Activated T-cell treated with anti-CD3 and anti-CD28 coated beads, Interleukin-2, amount 50 U/mL, for 72 hours (primary cell): ENCODE results near the gene COX17. TPM values are rescaled to one million over a fixed set of nuclear protein-coding genes. Genes with fewer than 3 reads are reported as not detected.
A peak's percentile ranks its signal among the peaks of the same experiment; 100 is the strongest.

Experiments
- ATAC-seq, 2 donors: fragments of 150-1000 bp; cut with Tn5 transposase; replicated peaks in 1 of 2; 2 replicates each; pipeline ENCODE4 v1.10.0; 2021; ENCODE audit warnings: moderate library complexity in 2 of 2, mild to moderate bottlenecking in 1 of 2
- DNase-seq, 2 donors: peaks; one replicate each; pipeline ENCODE4 v3.0.0; 2021 to 2022; ENCODE audit warnings: mixed read lengths in 1 of 2
- H3K27ac Mint-ChIP-seq: one replicate; pipeline ENCODE4 v1.8.0; 2022; ENCODE audit warnings: mild to moderate bottlenecking, moderate library complexity, mixed read lengths
- H3K27me3 Mint-ChIP-seq: one replicate; pipeline ENCODE4 v1.8.0; 2022; ENCODE audit warnings: low read depth, mixed read lengths
- H3K36me3 Mint-ChIP-seq, 2 donors: one replicate each; pipeline ENCODE4 v1.8.0; 2022; ENCODE audit warnings: mixed read lengths in 2 of 2, mild to moderate bottlenecking in 1 of 2; ENCODE audit not compliant: insufficient read depth in 2 of 2
- H3K4me1 Mint-ChIP-seq: one replicate; pipeline ENCODE4 v1.8.0; 2022; ENCODE audit warnings: low read depth, mixed read lengths
- H3K4me3 Mint-ChIP-seq, 2 donors: one replicate each; pipeline ENCODE4 v1.8.0; 2022; ENCODE audit warnings: mild to moderate bottlenecking in 2 of 2, mixed read lengths in 2 of 2, moderate library complexity in 2 of 2
- H3K9me3 Mint-ChIP-seq, 2 donors: one replicate each; pipeline ENCODE4 v1.8.0; 2022; ENCODE audit warnings: mixed read lengths in 2 of 2
- total RNA-seq, 2 donors: library from RNA; stranded (reverse); gene quantifications; one replicate each; pipeline ENCODE4 v1.2.3, GENCODE V29; 2022

The COX17 gene
- total RNA-seq, 2 donors from 2014 or later: 58.5 to 63.9 TPM

GRCh38 chr3:119647843-119648575 is 29.2 kb downstream of the COX17 start:
- Mint-ChIP-seq H3K27ac (no peak overlapping the region), H3K36me3 (no peaks in the 10 kb centered on the region), H3K4me1 (peaks cover 11% of the 10 kb centered on the region), H3K27me3 (no peaks in the 10 kb centered on the region), H3K9me3 (no peaks in the 10 kb centered on the region), H3K4me3 (no peak overlapping the region)
- no peak for DNase-seq
- no peak for ATAC-seq

- ATAC-seq (no peak), DNase-seq (no peak)
- Mint-ChIP-seq H3K27me3 (no peaks in the 10 kb centered on the region), H3K4me1 (peaks cover 20% of the 10 kb centered on the region), H3K4me3 (no peak overlapping the region), H3K27ac (no peak overlapping the region), H3K36me3 (no peaks in the 10 kb centered on the region), H3K9me3 (no peaks in the 10 kb centered on the region)
Observed at GRCh38 chr3:119647171-119647570, 30.0 kb downstream of the COX17 start.

GRCh38 chr3:119645813-119646212 is 31.4 kb downstream of the COX17 start:
- ATAC-seq: no peak
- Mint-ChIP-seq H3K4me1 (peaks cover 22% of the 10 kb centered on the region), H3K27ac (no peak overlapping the region), H3K36me3 (peaks cover 2 to 7% of the 10 kb centered on the region in 2 donors), H3K9me3 (no peaks in the 10 kb centered on the region), H3K4me3 (no peak overlapping the region), H3K27me3 (no peaks in the 10 kb centered on the region)
- no peak for DNase-seq

GRCh38 chr3:119644481-119644880 is 32.7 kb downstream of the COX17 start:
- ATAC-seq: no peak
- H3K36me3 Mint-ChIP-seq: peaks cover 5 to 17% of the 10 kb centered on the region in 2 donors
- DNase-seq: no peak

GRCh38 chr3:119643528-119643927 is 33.7 kb downstream of the COX17 start:
- peaks cover 2 to 3% of the 10 kb centered on the region in 2 donors for H3K9me3 Mint-ChIP-seq
- peak overlapping the region in 1 of 2 donors; percentile 42 for H3K4me3 Mint-ChIP-seq
- no peak for DNase-seq
- H3K36me3 Mint-ChIP-seq: peaks cover 5 to 17% of the 10 kb centered on the region in 2 donors
- no peaks in the 10 kb centered on the region for H3K27me3 Mint-ChIP-seq
- H3K4me1 Mint-ChIP-seq: peaks cover 40% of the 10 kb centered on the region
- H3K27ac Mint-ChIP-seq: peak overlapping the region; percentile 39
- ATAC-seq: no peak

More at GRCh38 chr3:119644481-119644880, 32.7 kb downstream of the COX17 start:
- peaks cover 30% of the 10 kb centered on the region for H3K4me1 Mint-ChIP-seq
- peaks cover 2 to 3% of the 10 kb centered on the region in 2 donors for H3K9me3 Mint-ChIP-seq
- no peak overlapping the region for H3K4me3 Mint-ChIP-seq
- no peak overlapping the region for H3K27ac Mint-ChIP-seq
- no peaks in the 10 kb centered on the region for H3K27me3 Mint-ChIP-seq

- Mint-ChIP-seq H3K27ac (peak overlapping the region; percentile 39), H3K9me3 (peaks cover 2 to 3% of the 10 kb centered on the region in 2 donors), H3K27me3 (no peaks in the 10 kb centered on the region), H3K36me3 (peaks cover 5 to 17% of the 10 kb centered on the region in 2 donors), H3K4me3 (peak overlapping the region in 1 of 2 donors; percentile 42), H3K4me1 (peaks cover 46% of the 10 kb centered on the region)
- ATAC-seq: peak; percentile 22 to 31
- DNase-seq: peak in 1 of 2 donors; percentile 19
Observed at GRCh38 chr3:119642746-119643473, 34.3 kb downstream of the COX17 start.

GRCh38 chr3:119641416-119641815 is 35.8 kb downstream of the COX17 start:
- DNase-seq (no peak), ATAC-seq (no peak)
- Mint-ChIP-seq H3K9me3 (peaks cover 4 to 5% of the 10 kb centered on the region in 2 donors), H3K27me3 (no peaks in the 10 kb centered on the region), H3K36me3 (peaks cover 9 to 19% of the 10 kb centered on the region in 2 donors), H3K4me3 (no peak overlapping the region), H3K4me1 (peaks cover 51% of the 10 kb centered on the region), H3K27ac (no peak overlapping the region)

- H3K9me3 Mint-ChIP-seq: peaks cover 4 to 5% of the 10 kb centered on the region in 2 donors
- peaks cover 9 to 19% of the 10 kb centered on the region in 2 donors for H3K36me3 Mint-ChIP-seq
- ATAC-seq: peak; percentile 48 to 50
- H3K4me3 Mint-ChIP-seq: peak overlapping the region; percentile 55 to 69
- H3K27me3 Mint-ChIP-seq: no peaks in the 10 kb centered on the region
- peak; percentile 51 for DNase-seq
- peaks cover 51% of the 10 kb centered on the region for H3K4me1 Mint-ChIP-seq
- H3K27ac Mint-ChIP-seq: peak overlapping the region; percentile 97
Observed at GRCh38 chr3:119639494-119640350, 37.5 kb downstream of the COX17 start.

- Mint-ChIP-seq H3K36me3 (peaks cover 9 to 19% of the 10 kb centered on the region in 2 donors), H3K9me3 (peaks cover 4 to 5% of the 10 kb centered on the region in 2 donors), H3K4me3 (peak overlapping the region; percentile 55 to 69), H3K27me3 (no peaks in the 10 kb centered on the region), H3K4me1 (peaks cover 38% of the 10 kb centered on the region), H3K27ac (peak overlapping the region; percentile 97)
- peak; percentile 28 for DNase-seq
- ATAC-seq: peak; percentile 46 to 47
Observed at GRCh38 chr3:119637679-119638477, 39.3 kb downstream of the COX17 start.

GRCh38 chr3:119636891-119637611 is 40.2 kb downstream of the COX17 start:
- DNase-seq (no peak), ATAC-seq (no peak)
- no peaks in the 10 kb centered on the region for H3K27me3 Mint-ChIP-seq
- peaks cover 4 to 5% of the 10 kb centered on the region in 2 donors for H3K9me3 Mint-ChIP-seq
- H3K27ac Mint-ChIP-seq: peak overlapping the region; percentile 4
- H3K4me1 Mint-ChIP-seq: peaks cover 30% of the 10 kb centered on the region
- H3K4me3 Mint-ChIP-seq: no peak overlapping the region
- H3K36me3 Mint-ChIP-seq: peaks cover 9 to 19% of the 10 kb centered on the region in 2 donors

GRCh38 chr3:119636249-119636648 is 41.0 kb downstream of the COX17 start:
- Mint-ChIP-seq H3K4me1 (peaks cover 29% of the 10 kb centered on the region), H3K9me3 (peaks cover 4 to 5% of the 10 kb centered on the region in 2 donors), H3K27ac (no peak overlapping the region), H3K36me3 (peaks cover 7 to 16% of the 10 kb centered on the region in 2 donors), H3K4me3 (no peak overlapping the region), H3K27me3 (no peaks in the 10 kb centered on the region)
- DNase-seq (no peak), ATAC-seq (no peak)
